ENCODE measurements around the gene SLC5A11. TPM values are rescaled to one million over a fixed set of nuclear protein-coding genes. Genes with fewer than 3 reads are reported as not detected.

Gene SLC5A11
- total and polyA plus RNA-seq, 4 donors: 0.15 to 4.1 (median 0.92) TPM

GRCh38 chr16:24846548-24847357, 990 bp downstream of the SLC5A11 start:
- DNase-seq (ENCODE audit: low spot score): no peak
- Histone ChIP-seq H3K4me3 (ENCODE audit: low read depth in 1 of 3, low read length in 3 of 3) (no peak overlapping the region), H3K27ac (ENCODE audit: low read depth in 1 of 2, low read length in 2 of 2) (no peak overlapping the region), H3K4me1 (ENCODE audit: control insufficient read depth in 4 of 4, insufficient read depth in 4 of 4, low read length in 3 of 4) (peaks cover 0 to 6% (median 2%) of the 10 kb centered on the region in 4 donors), H3K36me3 (ENCODE audit: control insufficient read depth in 4 of 4, insufficient read depth in 3 of 4, low read depth in 1 of 4, low read length in 3 of 4) (peaks cover 0 to 1% (median 0%) of the 10 kb centered on the region in 4 donors), H3K27me3 (ENCODE audit: control insufficient read depth in 4 of 4, insufficient read depth in 4 of 4, low read length in 3 of 4) (no peaks in the 10 kb centered on the region), H3K9me3 (ENCODE audit: control insufficient read depth in 4 of 4, low read length in 3 of 4) (no peaks in the 10 kb centered on the region), H3K9ac (ENCODE audit: low read depth in 1 of 2, low read length in 2 of 2) (no peak overlapping the region)
- TF ChIP-seq JUND (IDR thresholded peaks at IDR 0.05) (no peak), RXRA (IDR thresholded peaks at IDR 0.05) (no peak), YY1 (IDR thresholded peaks at IDR 0.05) (no peak), NR2F2 (IDR thresholded peaks at IDR 0.05) (no peak), CTCF (IDR thresholded peaks at IDR 0.05; ENCODE audit: low read depth, low read length, missing input control) (no peak)
- TF ChIP-seq, protein P1, sequence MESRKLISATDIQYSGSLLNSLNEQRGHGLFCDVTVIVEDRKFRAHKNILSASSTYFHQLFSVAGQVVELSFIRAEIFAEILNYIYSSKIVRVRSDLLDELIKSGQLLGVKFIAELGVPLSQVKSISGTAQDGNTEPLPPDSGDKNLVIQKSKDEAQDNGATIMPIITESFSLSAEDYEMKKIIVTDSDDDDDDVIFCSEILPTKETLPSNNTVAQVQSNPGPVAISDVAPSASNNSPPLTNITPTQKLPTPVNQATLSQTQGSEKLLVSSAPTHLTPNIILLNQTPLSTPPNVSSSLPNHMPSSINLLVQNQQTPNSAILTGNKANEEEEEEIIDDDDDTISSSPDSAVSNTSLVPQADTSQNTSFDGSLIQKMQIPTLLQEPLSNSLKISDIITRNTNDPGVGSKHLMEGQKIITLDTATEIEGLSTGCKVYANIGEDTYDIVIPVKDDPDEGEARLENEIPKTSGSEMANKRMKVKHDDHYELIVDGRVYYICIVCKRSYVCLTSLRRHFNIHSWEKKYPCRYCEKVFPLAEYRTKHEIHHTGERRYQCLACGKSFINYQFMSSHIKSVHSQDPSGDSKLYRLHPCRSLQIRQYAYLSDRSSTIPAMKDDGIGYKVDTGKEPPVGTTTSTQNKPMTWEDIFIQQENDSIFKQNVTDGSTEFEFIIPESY (IDR thresholded peaks at IDR 0.05): no peak
- 70% methylated on average over 8 of the region's 8 CpGs for WGBS

DNA sequence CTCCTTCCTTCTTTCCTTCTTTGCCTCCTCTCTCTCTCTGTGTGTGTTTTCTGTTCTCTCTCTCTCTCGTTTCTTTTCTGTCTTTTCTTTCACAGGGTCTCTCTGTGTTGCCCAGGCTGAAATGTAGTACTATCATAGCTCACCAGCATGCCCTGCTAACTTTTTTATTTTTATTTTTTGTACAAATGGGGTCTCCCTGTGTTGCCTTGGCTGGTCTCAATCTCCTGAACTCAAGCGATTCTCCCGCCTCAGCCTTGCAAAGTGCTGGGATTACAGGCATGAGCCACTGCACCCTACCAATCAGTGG, 1.5 kb downstream of the SLC5A11 start:
- peaks cover 0 to 6% (median 2%) of the 10 kb centered on the region in 4 donors for H3K4me1 ChIP-seq (ENCODE audit: control insufficient read depth in 4 of 4, insufficient read depth in 4 of 4, low read length in 3 of 4)
- no peaks in the 10 kb centered on the region for H3K9me3 ChIP-seq (ENCODE audit: control insufficient read depth in 4 of 4, low read length in 3 of 4)
- WGBS: 95% methylated on average over 3 of the region's 3 CpGs
- TF ChIP-seq HNF4A (conservative IDR thresholded peaks at IDR 0.05) (no peak), JUND (IDR thresholded peaks at IDR 0.05) (no peak), NR2F2 (IDR thresholded peaks at IDR 0.05) (no peak), ATF3 (IDR thresholded peaks at IDR 0.05) (no peak), RAD21 (IDR thresholded peaks at IDR 0.05) (no peak), YY1 (IDR thresholded peaks at IDR 0.05) (no peak), EGR1 (IDR thresholded peaks at IDR 0.05; ENCODE audit: low read depth in 2 of 2) (no peak), SP1 (IDR thresholded peaks at IDR 0.05) (no peak), GABPA (IDR thresholded peaks at IDR 0.05 in 1 of 2, conservative IDR thresholded peaks at IDR 0.05 in 1 of 2) (no peak)
- DNase-seq (ENCODE audit: low spot score): no peak
- no peak overlapping the region for H3K27ac ChIP-seq (ENCODE audit: low read depth in 1 of 2, low read length in 2 of 2)
- peaks cover 0 to 1% (median 0%) of the 10 kb centered on the region in 4 donors for H3K36me3 ChIP-seq (ENCODE audit: control insufficient read depth in 4 of 4, insufficient read depth in 3 of 4, low read depth in 1 of 4, low read length in 3 of 4)
- no peak overlapping the region for H3K4me3 ChIP-seq (ENCODE audit: low read depth in 1 of 3, low read length in 3 of 3)
- H3K9ac ChIP-seq (ENCODE audit: low read depth in 1 of 2, low read length in 2 of 2): no peak overlapping the region
- H3K27me3 ChIP-seq (ENCODE audit: control insufficient read depth in 4 of 4, insufficient read depth in 4 of 4, low read length in 3 of 4): no peaks in the 10 kb centered on the region

GRCh38 chr16:24848065-24848464, 2.3 kb downstream of the SLC5A11 start:
- no peak for TF ChIP-seq RAD21 (IDR thresholded peaks at IDR 0.05)
- TF ChIP-seq, protein P2, sequence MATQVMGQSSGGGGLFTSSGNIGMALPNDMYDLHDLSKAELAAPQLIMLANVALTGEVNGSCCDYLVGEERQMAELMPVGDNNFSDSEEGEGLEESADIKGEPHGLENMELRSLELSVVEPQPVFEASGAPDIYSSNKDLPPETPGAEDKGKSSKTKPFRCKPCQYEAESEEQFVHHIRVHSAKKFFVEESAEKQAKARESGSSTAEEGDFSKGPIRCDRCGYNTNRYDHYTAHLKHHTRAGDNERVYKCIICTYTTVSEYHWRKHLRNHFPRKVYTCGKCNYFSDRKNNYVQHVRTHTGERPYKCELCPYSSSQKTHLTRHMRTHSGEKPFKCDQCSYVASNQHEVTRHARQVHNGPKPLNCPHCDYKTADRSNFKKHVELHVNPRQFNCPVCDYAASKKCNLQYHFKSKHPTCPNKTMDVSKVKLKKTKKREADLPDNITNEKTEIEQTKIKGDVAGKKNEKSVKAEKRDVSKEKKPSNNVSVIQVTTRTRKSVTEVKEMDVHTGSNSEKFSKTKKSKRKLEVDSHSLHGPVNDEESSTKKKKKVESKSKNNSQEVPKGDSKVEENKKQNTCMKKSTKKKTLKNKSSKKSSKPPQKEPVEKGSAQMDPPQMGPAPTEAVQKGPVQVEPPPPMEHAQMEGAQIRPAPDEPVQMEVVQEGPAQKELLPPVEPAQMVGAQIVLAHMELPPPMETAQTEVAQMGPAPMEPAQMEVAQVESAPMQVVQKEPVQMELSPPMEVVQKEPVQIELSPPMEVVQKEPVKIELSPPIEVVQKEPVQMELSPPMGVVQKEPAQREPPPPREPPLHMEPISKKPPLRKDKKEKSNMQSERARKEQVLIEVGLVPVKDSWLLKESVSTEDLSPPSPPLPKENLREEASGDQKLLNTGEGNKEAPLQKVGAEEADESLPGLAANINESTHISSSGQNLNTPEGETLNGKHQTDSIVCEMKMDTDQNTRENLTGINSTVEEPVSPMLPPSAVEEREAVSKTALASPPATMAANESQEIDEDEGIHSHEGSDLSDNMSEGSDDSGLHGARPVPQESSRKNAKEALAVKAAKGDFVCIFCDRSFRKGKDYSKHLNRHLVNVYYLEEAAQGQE (IDR thresholded peaks at IDR 0.05): no peak
- TF ChIP-seq GABPA (IDR thresholded peaks at IDR 0.05 in 1 of 2, conservative IDR thresholded peaks at IDR 0.05 in 1 of 2): no peak
- no peak for TF ChIP-seq MAX (IDR thresholded peaks at IDR 0.05)
- no peak for TF ChIP-seq RXRA (IDR thresholded peaks at IDR 0.05)
- TF ChIP-seq NR2F2 (IDR thresholded peaks at IDR 0.05): no peak
- no peak for TF ChIP-seq TAF1 (conservative IDR thresholded peaks at IDR 0.05)
- TF ChIP-seq JUND (IDR thresholded peaks at IDR 0.05): no peak
- Histone ChIP-seq H3K4me3 (ENCODE audit: low read depth in 1 of 3, low read length in 3 of 3) (no peak overlapping the region), H3K27ac (ENCODE audit: low read depth in 1 of 2, low read length in 2 of 2) (no peak overlapping the region), H3K36me3 (ENCODE audit: control insufficient read depth in 4 of 4, insufficient read depth in 3 of 4, low read depth in 1 of 4, low read length in 3 of 4) (peaks cover 0 to 1% (median 0%) of the 10 kb centered on the region in 4 donors), H3K4me1 (ENCODE audit: control insufficient read depth in 4 of 4, insufficient read depth in 4 of 4, low read length in 3 of 4) (peaks cover 0 to 6% (median 2%) of the 10 kb centered on the region in 4 donors), H3K9ac (ENCODE audit: low read depth in 1 of 2, low read length in 2 of 2) (no peak overlapping the region), H3K27me3 (ENCODE audit: control insufficient read depth in 4 of 4, insufficient read depth in 4 of 4, low read length in 3 of 4) (no peaks in the 10 kb centered on the region), H3K9me3 (ENCODE audit: control insufficient read depth in 4 of 4, low read length in 3 of 4) (no peaks in the 10 kb centered on the region)
- no peak for DNase-seq (ENCODE audit: low spot score)
- 90% methylated on average over 5 of the region's 5 CpGs for WGBS

Measured in liver (tissue), 9 donors.